HCT116 (cell line): ENCODE data around the gene TOX2. TPM values are rescaled to one million over a fixed set of nuclear protein-coding genes. Genes with fewer than 3 reads are reported as not detected.

Experiments used
- ATAC-seq: fragments of 200-7000 bp; cut with Tn5 transposase; 2 replicates; pipeline ENCODE4 v1.9.1; 2020; ENCODE audit warnings: mild to moderate bottlenecking, moderate library complexity
- BruUV-seq: library from RNA; stranded (reverse); fragments of 400-500 nt; replicated peaks from 2 replicates; lab custom pipeline; 2021; lab: Mats Ljungman, UMichigan
- CTCF ChIA-PET: fragments of 300-600 bp; sonication (Branson Sonifier 250); formaldehyde crosslinking; loops from one replicate; lab custom pipeline; 2021; ENCODE audit warnings: antibody characterized with exemption; lab: Charles Lee
- POLR2A ChIA-PET: fragments of 300-600, 350-600 bp; sonication (Branson Sonifier 250); formaldehyde crosslinking; loops from one replicate; lab custom pipeline; 2021; ENCODE audit warnings: antibody characterized with exemption; lab: Charles Lee
- RAD21 ChIA-PET, 2 experiments: fragments of 300-600 bp; sonication (Branson Sonifier 250); formaldehyde crosslinking; loops; one replicate each; lab custom pipeline; 2023; ENCODE audit warnings: low total read pairs in 2 of 2; ENCODE audit not compliant: uncharacterized antibody in 2 of 2, unreplicated experiment in 2 of 2, low non-redundant PET in 1 of 2; lab: Charles Lee
- DNase-seq: peaks from one replicate; pipeline ENCODE4 v3.0.0-alpha.2; 2010; ENCODE audit warnings: low read depth, low spot score
- H2AFZ ChIP-seq: fragments of 200-600 bp; shearing (Covaris generic), sonication (generic); 2 replicates; pipeline ENCODE4 v1.6.1; 2017; ENCODE audit warnings: low read depth, mixed run types, mixed read lengths, antibody characterized with exemption, low read length; ENCODE audit not compliant: poor library complexity, severe bottlenecking
- H3K27ac ChIP-seq: 2 replicates; pipeline ENCODE4 v1.5.1; 2012; ENCODE audit warnings: low read depth, low read length
- H3K27me3 ChIP-seq: fragments of 200-600 bp; sonication (generic); 2 replicates; pipeline ENCODE4 v1.6.1; 2016; ENCODE audit warnings: mixed run types, low read length, mixed read lengths; ENCODE audit not compliant: insufficient read depth
- H3K36me3 ChIP-seq, 2 experiments: fragments of 200-500 bp in 1 of 2; fragments of 200-600 bp in 1 of 2; sonication (Bioruptor generic) in 1 of 2; sonication (generic) in 1 of 2; 2 replicates each; pipeline versions ENCODE4 v1.5.1 to v1.6.1; 2014 to 2016; ENCODE audit warnings: low read length in 2 of 2, inconsistent platforms in 1 of 2, mixed read lengths in 1 of 2, mixed run types in 1 of 2; ENCODE audit not compliant: insufficient read depth in 2 of 2, control insufficient read depth in 1 of 2
- H3K4me1 ChIP-seq, 2 experiments: fragments of 200-600 bp in 1 of 2; sonication (generic) in 1 of 2; 2 replicates each; pipeline versions ENCODE4 v1.5.1 to v1.6.1; 2012 to 2017; ENCODE audit warnings: low read length in 2 of 2, inconsistent platforms in 1 of 2, mild to moderate bottlenecking in 1 of 2, mixed read lengths in 1 of 2, mixed run types in 1 of 2, moderate library complexity in 1 of 2; ENCODE audit not compliant: insufficient read depth in 2 of 2, control insufficient read depth in 1 of 2
- H3K4me2 ChIP-seq: fragments of 200-600 bp; sonication (generic); 2 replicates; pipeline ENCODE4 v1.6.1; 2017; ENCODE audit warnings: mixed run types, low read length, mixed read lengths
- H3K4me3 ChIP-seq, 2 experiments: fragments of 200-600 bp in 1 of 2; sonication (generic) in 1 of 2; replicated peaks in 1 of 2; 2 replicates each; pipeline ENCODE4 v1.5.1; 2011 to 2016; ENCODE audit warnings: low read length in 2 of 2, control low read depth in 1 of 2, low read depth in 1 of 2, mild to moderate bottlenecking in 1 of 2, mixed read lengths in 1 of 2, mixed run types in 1 of 2
- H3K79me2 ChIP-seq: fragments of 200-600 bp; sonication (generic); 2 replicates; pipeline ENCODE4 v1.6.1; 2017; ENCODE audit warnings: mild to moderate bottlenecking, mixed run types, low read length, moderate library complexity, mixed read lengths; ENCODE audit not compliant: insufficient read depth
- H3K9ac ChIP-seq: fragments of 200-600 bp; sonication (generic); 2 replicates; pipeline ENCODE4 v1.6.1; 2016; ENCODE audit warnings: low read length, mixed read lengths
- H3K9me2 ChIP-seq: fragments of 200-600 bp; sonication (generic), shearing (Covaris generic); 2 replicates; pipeline ENCODE4 v1.6.1; 2017; ENCODE audit warnings: mixed run types, mild to moderate bottlenecking, moderate library complexity; ENCODE audit not compliant: insufficient read depth
- H3K9me3 ChIP-seq, 2 experiments: fragments of 200-500 bp in 1 of 2; fragments of 200-600 bp in 1 of 2; sonication (Bioruptor generic) in 1 of 2; sonication (generic) in 1 of 2; 2 replicates each; pipeline ENCODE4 v1.6.1; 2014 to 2017; ENCODE audit warnings: low read length in 2 of 2, mixed read lengths in 2 of 2, inconsistent platforms in 1 of 2, low read depth in 1 of 2, mild to moderate bottlenecking in 1 of 2, mixed run types in 1 of 2, moderate library complexity in 1 of 2; ENCODE audit not compliant: control insufficient read depth in 1 of 2, insufficient read depth in 1 of 2
- H4K20me1 ChIP-seq: fragments of 200-600 bp; sonication (generic), shearing (Covaris generic); 2 replicates; pipeline ENCODE4 v1.6.1; 2017; ENCODE audit warnings: mixed run types, mild to moderate bottlenecking, moderate library complexity; ENCODE audit not compliant: insufficient read depth
- ATF3 ChIP-seq: IDR thresholded peaks from 2 replicates; pipeline ENCODE4 v1.6.1; 2012
- RAD21 ChIP-seq: IDR thresholded peaks from 2 replicates; pipeline ENCODE4 v1.6.1; 2012; ENCODE audit warnings: low read depth, mild to moderate bottlenecking
- SP1 ChIP-seq: IDR thresholded peaks from 2 replicates; pipeline ENCODE4 v1.6.1; 2012; ENCODE audit warnings: low read depth
- YY1 ChIP-seq: IDR thresholded peaks from 2 replicates; pipeline ENCODE4 v1.6.1; 2011; ENCODE audit warnings: low read length, low read depth, moderate library complexity, mild to moderate bottlenecking; ENCODE audit not compliant: insufficient replicate concordance; ENCODE audit errors: extremely low read depth
- ZBTB33 ChIP-seq: IDR thresholded peaks from 2 replicates; pipeline ENCODE4 v1.6.1; 2011; ENCODE audit warnings: mild to moderate bottlenecking, low read length, moderate library complexity; ENCODE audit not compliant: insufficient replicate concordance; ENCODE audit errors: extremely low read depth
- ZFX ChIP-seq: fragments of 450-650 bp; IDR thresholded peaks from 2 replicates; pipeline ENCODE4 v1.6.1; 2017
- intact Hi-C: fragments of 100-400 bp; cut with micrococcal nuclease; formaldehyde crosslinking; loops from 2 replicates; pipeline ENCODE4 v1.10.0; 2022
- total RNA-seq: library from RNA; stranded (reverse); gene quantifications from one replicate; pipeline ENCODE4 v1.2.1, GENCODE V29; 2021; ENCODE audit not compliant: unreplicated experiment

The TOX2 gene
- total RNA-seq, 1 experiment from 2014 or later = 39.6 TPM

- Histone ChIP-seq H3K9me3 (no peaks in the 10 kb centered on the region), H3K4me2 (no peak overlapping the region), H4K20me1 (no peaks in the 10 kb centered on the region), H3K9ac (no peak overlapping the region), H3K27me3 (no peaks in the 10 kb centered on the region), H3K27ac (no peak overlapping the region), H2AFZ (no peak overlapping the region), H3K4me1 (no peaks in the 10 kb centered on the region), H3K79me2 (no peaks in the 10 kb centered on the region), H3K9me2 (no peaks in the 10 kb centered on the region), H3K36me3 (no peaks in the 10 kb centered on the region), H3K4me3 (no peak overlapping the region)
- ChIA-PET RAD21 (no interaction called here), POLR2A (no interaction called here), CTCF (interaction anchor here (0.5 kb wide), 1 partner anchor 218 kb away, joined by 3 read pairs; no protein-coding TSS in a partner anchor)
- DNase-seq (no peak), ATAC-seq (no peak)
- BruUV-seq = no TSS peak
- intact Hi-C loops = no loop called here
- no peak for TF ChIP-seq YY1
- no peak for TF ChIP-seq RAD21
- no peak for TF ChIP-seq ZFX
- no peak for TF ChIP-seq SP1
These were observed 143.3 kb downstream of the TOX2 start for GRCh38 chr20:44057698-44058675.

GRCh38 chr20:44064501-44065400 is 150.1 kb downstream of the TOX2 start:
- RAD21 ChIA-PET = no interaction called here
- Histone ChIP-seq H4K20me1 (no peaks in the 10 kb centered on the region), H3K79me2 (no peaks in the 10 kb centered on the region), H3K9ac (no peak overlapping the region), H3K9me3 (no peaks in the 10 kb centered on the region), H3K4me3 (no peak overlapping the region), H3K27me3 (no peaks in the 10 kb centered on the region), H3K4me1 (no peaks in the 10 kb centered on the region), H3K36me3 (no peaks in the 10 kb centered on the region), H3K4me2 (no peak overlapping the region), H2AFZ (no peak overlapping the region), H3K27ac (no peak overlapping the region), H3K9me2 (no peaks in the 10 kb centered on the region)
- POLR2A ChIA-PET = no interaction called here
- DNase-seq (no peak), ATAC-seq (no peak)
- TF ChIP-seq ATF3 = no peak
- TF ChIP-seq ZBTB33 = no peak
- BruUV-seq = no TSS peak
- intact Hi-C loops = no loop called here
- CTCF ChIA-PET = no interaction called here
